Astrocyte (in vitro differentiated cells and primary cell): ENCODE data around the gene PHF14. TPM values are rescaled to one million over a fixed set of nuclear protein-coding genes. Genes with fewer than 3 reads are reported as not detected.
A peak's percentile ranks its signal among the peaks of the same experiment; 100 is the strongest.

Experiments used
- DNase-seq: peaks from one replicate; pipeline ENCODE4 v3.0.0-alpha.2; 2010; ENCODE audit warnings: low read depth
- FAIRE-seq: peaks from 2 replicates; lab custom pipeline; 2011; peaks lifted over from hg19 to GRCh38; lab: Jason Lieb, UNC
- H2AFZ ChIP-seq: 2 replicates; pipeline ENCODE4 v1.6.0; 2012; ENCODE audit warnings: low read depth, low read length, inconsistent platforms
- H3K27ac ChIP-seq: 2 replicates; pipeline ENCODE4 v1.5.1; 2011; ENCODE audit warnings: low read depth, low read length, inconsistent platforms
- H3K27me3 ChIP-seq: 2 replicates; pipeline ENCODE4 v1.6.0; 2011; ENCODE audit warnings: low read length, inconsistent platforms; ENCODE audit not compliant: insufficient read depth
- H3K36me3 ChIP-seq: 2 replicates; pipeline ENCODE4 v1.5.1; 2011; ENCODE audit warnings: low read length, inconsistent platforms; ENCODE audit not compliant: insufficient read depth
- H3K4me1 ChIP-seq: 2 replicates; pipeline ENCODE4 v1.5.1; 2011; ENCODE audit warnings: low read length, inconsistent platforms; ENCODE audit not compliant: insufficient read depth
- H3K4me2 ChIP-seq: 2 replicates; pipeline ENCODE4 v1.6.0; 2012; ENCODE audit warnings: low read length, inconsistent platforms
- H3K4me3 ChIP-seq: 2 replicates; pipeline ENCODE4 v1.5.1; 2011; ENCODE audit warnings: low read depth, mild to moderate bottlenecking, low read length, inconsistent platforms; ENCODE audit not compliant: insufficient read depth
- H3K79me2 ChIP-seq: 2 replicates; pipeline ENCODE4 v1.6.0; 2012; ENCODE audit warnings: mild to moderate bottlenecking, low read length, inconsistent platforms; ENCODE audit not compliant: insufficient read depth
- H3K9ac ChIP-seq: 2 replicates; pipeline ENCODE4 v1.6.0; 2012; ENCODE audit warnings: mild to moderate bottlenecking, low read length, inconsistent platforms
- H3K9me3 ChIP-seq: 2 replicates; pipeline ENCODE4 v1.5.1; 2012; ENCODE audit warnings: low read depth, mild to moderate bottlenecking, low read length, inconsistent platforms; ENCODE audit not compliant: insufficient read depth
- H4K20me1 ChIP-seq: 2 replicates; pipeline ENCODE4 v1.6.0; 2012; ENCODE audit warnings: low read length, inconsistent platforms; ENCODE audit not compliant: insufficient read depth
- H3K27ac Mint-ChIP-seq: one replicate; pipeline ENCODE4 v1.8.0; 2021; ENCODE audit warnings: mild to moderate bottlenecking, mixed read lengths; ENCODE audit not compliant: unreplicated experiment
- H3K27me3 Mint-ChIP-seq: one replicate; pipeline ENCODE4 v1.8.0; 2021; ENCODE audit warnings: low read depth, mixed read lengths; ENCODE audit not compliant: unreplicated experiment
- H3K36me3 Mint-ChIP-seq: one replicate; pipeline ENCODE4 v1.8.0; 2021; ENCODE audit warnings: low read depth, mixed read lengths; ENCODE audit not compliant: unreplicated experiment
- H3K4me1 Mint-ChIP-seq: one replicate; pipeline ENCODE4 v1.8.0; 2021; ENCODE audit warnings: low read depth, mixed read lengths; ENCODE audit not compliant: unreplicated experiment
- H3K4me3 Mint-ChIP-seq: one replicate; pipeline ENCODE4 v1.8.0; 2021; ENCODE audit warnings: mild to moderate bottlenecking, moderate library complexity, mixed read lengths; ENCODE audit not compliant: unreplicated experiment
- H3K9me3 Mint-ChIP-seq: one replicate; pipeline ENCODE4 v1.8.0; 2021; ENCODE audit warnings: mild to moderate bottlenecking, mixed read lengths; ENCODE audit not compliant: unreplicated experiment
- EZH2 ChIP-seq: IDR thresholded peaks from 2 replicates; pipeline ENCODE4 v1.6.1; 2012; ENCODE audit warnings: mild to moderate bottlenecking, low read length, inconsistent platforms; ENCODE audit not compliant: insufficient read depth
- total RNA-seq: library from RNA; stranded (reverse); gene quantifications from 2 replicates; pipeline ENCODE4 v1.2.1, GENCODE V29; 2021
- TF ChIP-seq, protein P1 (sequence below): IDR thresholded peaks from 2 replicates; pipeline ENCODE4 v1.5.1; 2011; ENCODE audit warnings: low read depth, mild to moderate bottlenecking, inconsistent platforms, low read length, moderate library complexity; ENCODE audit not compliant: insufficient read depth

PHF14 gene
- total RNA-seq, 1 donor from 2014 or later: 28.8 TPM

DNA sequence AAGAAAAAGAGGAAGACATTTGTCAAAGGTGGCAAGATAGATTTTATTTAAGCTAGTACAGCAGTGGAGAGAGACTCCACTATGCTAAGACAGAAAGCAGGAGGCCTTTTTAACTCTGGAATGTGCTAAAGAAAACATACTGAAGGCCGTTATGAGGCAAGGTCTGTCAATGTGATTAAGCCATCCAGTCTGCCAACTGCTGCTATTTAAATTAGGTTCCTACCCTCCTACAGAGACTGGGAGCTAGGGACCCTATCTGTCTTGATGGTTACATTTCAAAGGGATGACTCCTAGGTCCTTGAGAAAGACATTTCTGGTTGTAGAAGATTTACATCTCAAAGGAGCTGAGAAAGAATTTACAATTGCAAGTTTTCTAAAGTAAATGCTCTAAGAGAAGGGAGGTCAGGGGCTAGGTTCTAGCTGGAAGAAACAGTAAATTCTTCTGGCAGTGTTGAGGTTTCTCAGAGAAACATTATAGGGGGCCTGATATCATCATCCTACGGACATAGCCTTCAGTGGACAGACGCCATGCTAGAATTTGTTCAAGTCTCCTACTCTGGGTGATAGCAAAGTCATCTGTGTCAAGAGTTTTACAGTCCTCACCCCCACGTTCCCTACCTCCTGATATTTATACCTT, 211.6 kb downstream of the PHF14 start:
- Histone ChIP-seq H3K36me3 (no peaks in the 10 kb centered on the region), H2AFZ (no peak overlapping the region), H3K9ac (no peak overlapping the region), H3K9me3 (no peaks in the 10 kb centered on the region), H3K27ac (no peak overlapping the region), H3K4me3 (no peak overlapping the region), H4K20me1 (no peaks in the 10 kb centered on the region), H3K27me3 (peaks cover 2% of the 10 kb centered on the region), H3K4me2 (no peak overlapping the region), H3K4me1 (no peaks in the 10 kb centered on the region), H3K79me2 (no peaks in the 10 kb centered on the region)
- FAIRE-seq (no peak), DNase-seq (peak; percentile 78)
- H3K4me3 Mint-ChIP-seq: no peak overlapping the region
- peaks cover 18% of the 10 kb centered on the region for H3K9me3 Mint-ChIP-seq
- TF ChIP-seq EZH2: no peak
- TF ChIP-seq, protein P1, sequence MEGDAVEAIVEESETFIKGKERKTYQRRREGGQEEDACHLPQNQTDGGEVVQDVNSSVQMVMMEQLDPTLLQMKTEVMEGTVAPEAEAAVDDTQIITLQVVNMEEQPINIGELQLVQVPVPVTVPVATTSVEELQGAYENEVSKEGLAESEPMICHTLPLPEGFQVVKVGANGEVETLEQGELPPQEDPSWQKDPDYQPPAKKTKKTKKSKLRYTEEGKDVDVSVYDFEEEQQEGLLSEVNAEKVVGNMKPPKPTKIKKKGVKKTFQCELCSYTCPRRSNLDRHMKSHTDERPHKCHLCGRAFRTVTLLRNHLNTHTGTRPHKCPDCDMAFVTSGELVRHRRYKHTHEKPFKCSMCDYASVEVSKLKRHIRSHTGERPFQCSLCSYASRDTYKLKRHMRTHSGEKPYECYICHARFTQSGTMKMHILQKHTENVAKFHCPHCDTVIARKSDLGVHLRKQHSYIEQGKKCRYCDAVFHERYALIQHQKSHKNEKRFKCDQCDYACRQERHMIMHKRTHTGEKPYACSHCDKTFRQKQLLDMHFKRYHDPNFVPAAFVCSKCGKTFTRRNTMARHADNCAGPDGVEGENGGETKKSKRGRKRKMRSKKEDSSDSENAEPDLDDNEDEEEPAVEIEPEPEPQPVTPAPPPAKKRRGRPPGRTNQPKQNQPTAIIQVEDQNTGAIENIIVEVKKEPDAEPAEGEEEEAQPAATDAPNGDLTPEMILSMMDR: no peak
- H3K4me1 Mint-ChIP-seq: no peaks in the 10 kb centered on the region
- peak overlapping the region; percentile 59 for H3K27ac Mint-ChIP-seq
- H3K36me3 Mint-ChIP-seq: peaks cover 3% of the 10 kb centered on the region
- no peaks in the 10 kb centered on the region for H3K27me3 Mint-ChIP-seq

DNA sequence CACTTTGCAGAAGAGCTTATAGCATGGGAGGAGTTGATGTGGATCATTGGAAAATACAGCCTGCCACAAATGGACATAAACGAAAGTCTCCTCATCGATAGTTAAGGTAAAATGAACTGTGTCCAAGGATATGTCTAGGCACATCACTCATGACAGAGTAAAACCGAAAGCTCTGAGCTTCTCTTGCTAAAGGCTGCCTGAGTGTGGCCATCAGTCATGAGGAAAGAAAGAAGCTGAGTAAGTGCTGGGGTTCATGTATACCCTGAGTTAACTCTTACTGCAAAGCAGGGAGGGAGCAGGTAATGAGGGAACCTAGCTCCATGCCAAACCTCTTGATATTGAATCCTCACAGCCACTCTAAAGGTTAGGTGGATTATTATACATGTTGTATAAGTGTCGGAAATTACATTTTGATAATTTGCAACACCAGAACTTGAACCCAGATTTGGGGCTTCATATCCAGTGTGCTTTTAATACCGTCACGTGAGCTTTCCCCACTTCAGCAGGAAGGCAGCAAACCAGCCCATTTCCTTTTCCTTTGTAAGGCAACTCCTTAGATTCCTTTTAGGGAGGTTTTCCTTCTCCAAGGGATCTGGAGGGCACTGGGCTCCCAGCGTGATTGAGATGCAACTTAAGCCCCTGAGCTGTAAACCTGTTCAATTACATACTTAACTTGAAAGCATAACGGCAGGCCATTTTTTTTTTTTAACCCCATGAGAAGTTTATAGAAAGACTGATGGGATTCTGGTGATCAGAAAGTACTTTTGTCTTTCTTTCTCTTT, 215.0 kb downstream of the PHF14 start:
- H3K36me3 ChIP-seq: no peaks in the 10 kb centered on the region
- no peak overlapping the region for H2AFZ ChIP-seq
- H3K79me2 ChIP-seq: no peaks in the 10 kb centered on the region
- Mint-ChIP-seq H3K27me3 (peaks cover 8% of the 10 kb centered on the region), H3K4me1 (peaks cover 4% of the 10 kb centered on the region), H3K27ac (no peak overlapping the region), H3K9me3 (peaks cover 18% of the 10 kb centered on the region), H3K36me3 (peaks cover 3% of the 10 kb centered on the region), H3K4me3 (no peak overlapping the region)
- H3K27ac ChIP-seq: no peak overlapping the region
- peaks cover 10% of the 10 kb centered on the region for H3K4me1 ChIP-seq
- FAIRE-seq (no peak), DNase-seq (no peak)
- H3K4me2 ChIP-seq: no peak overlapping the region
- H3K9ac ChIP-seq: no peak overlapping the region
- TF ChIP-seq, protein P1: no peak
- TF ChIP-seq EZH2: no peak
- no peaks in the 10 kb centered on the region for H3K9me3 ChIP-seq
- H3K4me3 ChIP-seq: no peak overlapping the region
- peaks cover 4% of the 10 kb centered on the region for H3K27me3 ChIP-seq
- H4K20me1 ChIP-seq: no peaks in the 10 kb centered on the region

DNA sequence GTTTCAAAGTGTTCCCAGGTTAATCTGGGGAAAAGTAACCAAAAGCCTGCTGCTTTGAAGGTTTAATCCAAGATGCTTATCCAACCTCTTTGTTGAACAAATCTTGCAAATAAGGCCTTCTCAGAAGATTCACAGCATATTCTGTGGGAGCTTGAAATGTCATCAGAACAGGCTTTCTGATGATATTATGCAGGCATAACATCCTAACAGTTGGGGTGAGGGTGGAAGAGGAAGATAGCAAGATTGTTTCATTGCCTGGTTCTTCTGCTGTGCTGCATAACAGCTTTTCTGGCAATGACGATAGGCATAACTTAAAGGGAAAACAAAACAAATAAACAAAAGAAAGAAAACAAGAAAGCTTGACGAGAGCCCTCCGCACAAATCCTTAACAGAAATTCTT, 217.4 kb downstream of the PHF14 start:
- H2AFZ ChIP-seq: no peak overlapping the region
- H3K27me3 ChIP-seq: peaks cover 4% of the 10 kb centered on the region
- no peaks in the 10 kb centered on the region for H3K79me2 ChIP-seq
- no peak for FAIRE-seq
- no peak for DNase-seq
- peaks cover 10% of the 10 kb centered on the region for H3K4me1 ChIP-seq
- peaks cover 2% of the 10 kb centered on the region for H3K9me3 Mint-ChIP-seq
- H3K27ac Mint-ChIP-seq: no peak overlapping the region
- no peaks in the 10 kb centered on the region for H3K9me3 ChIP-seq
- H4K20me1 ChIP-seq: no peaks in the 10 kb centered on the region
- H3K4me1 Mint-ChIP-seq: peaks cover 4% of the 10 kb centered on the region
- no peak overlapping the region for H3K27ac ChIP-seq
- H3K36me3 ChIP-seq: no peaks in the 10 kb centered on the region
- no peak overlapping the region for H3K4me3 Mint-ChIP-seq
- no peaks in the 10 kb centered on the region for H3K36me3 Mint-ChIP-seq
- TF ChIP-seq, protein P1: no peak
- no peak for TF ChIP-seq EZH2
- H3K9ac ChIP-seq: no peak overlapping the region
- no peak overlapping the region for H3K4me3 ChIP-seq
- peaks cover 8% of the 10 kb centered on the region for H3K27me3 Mint-ChIP-seq
- H3K4me2 ChIP-seq: no peak overlapping the region
